ENCODE data around the gene CETP. TPM values are rescaled to one million over a fixed set of nuclear protein-coding genes. Genes with fewer than 3 reads are reported as not detected.

CETP gene
- total RNA-seq, 1 donor from 2014 or later: 0.16 TPM

- Histone ChIP-seq H3K9me3 (replicated peaks) (no peaks in the 10 kb centered on the region), H3K27ac (replicated peaks) (no peak overlapping the region)
- intact Hi-C loops (cut with micrococcal nuclease): no loop called here
Measured at GRCh38 chr16:56980792-56981724, 19.3 kb downstream of the CETP start.

DNA sequence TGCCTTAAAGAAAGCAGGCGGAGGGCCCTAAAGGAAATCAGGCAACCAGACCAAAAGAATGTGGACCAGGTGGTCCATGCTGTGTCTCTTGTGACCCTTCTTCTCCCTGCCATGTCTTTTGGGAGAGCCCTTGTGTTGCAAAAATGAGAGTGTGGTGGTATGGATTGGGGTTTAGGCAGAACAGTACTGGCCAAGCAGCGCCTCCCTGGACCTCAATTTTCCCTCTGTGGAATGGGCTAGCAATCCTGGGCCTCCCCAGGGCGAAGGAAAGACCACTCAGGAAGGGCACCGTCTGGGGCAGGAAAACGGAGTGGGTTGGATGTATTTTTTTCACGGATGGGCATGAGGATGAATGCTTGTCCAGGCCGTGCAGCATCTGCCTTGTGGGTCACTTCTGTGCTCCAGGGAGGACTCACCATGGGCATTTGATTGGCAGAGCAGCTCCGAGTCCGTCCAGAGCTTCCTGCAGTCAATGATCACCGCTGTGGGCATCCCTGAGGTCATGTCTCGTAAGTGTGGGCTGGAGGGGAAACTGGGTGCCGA lies 20.1 kb downstream of the CETP start:
- TF ChIP-seq CTCF (IDR thresholded peaks at IDR 0.05; ENCODE audit: borderline replicate concordance): no peak
- no peak overlapping the region for H3K4me3 ChIP-seq
- H3K9me3 ChIP-seq (replicated peaks): no peaks in the 10 kb centered on the region
- no peaks in the 10 kb centered on the region for H3K36me3 ChIP-seq
- DNase-seq: no peak
- no peak overlapping the region for H3K27ac ChIP-seq (replicated peaks)
- no peaks in the 10 kb centered on the region for H3K27me3 ChIP-seq (ENCODE audit: low read depth)
- intact Hi-C loops (cut with micrococcal nuclease): no loop called here
- H3K4me1 ChIP-seq: peaks cover 36% of the 10 kb centered on the region

More at GRCh38 chr16:56980792-56981724, 19.3 kb downstream of the CETP start:
- H3K4me3 ChIP-seq: no peak overlapping the region
- peaks cover 28% of the 10 kb centered on the region for H3K4me1 ChIP-seq
- no peaks in the 10 kb centered on the region for H3K36me3 ChIP-seq
- no peaks in the 10 kb centered on the region for H3K27me3 ChIP-seq (ENCODE audit: low read depth)
- TF ChIP-seq CTCF (IDR thresholded peaks at IDR 0.05; ENCODE audit: borderline replicate concordance): no peak
- DNase-seq: no peak

GRCh38 chr16:56982695-56983094 lies 20.9 kb downstream of the CETP start:
- intact Hi-C loops (cut with micrococcal nuclease): no loop called here
- no peak for TF ChIP-seq CTCF (IDR thresholded peaks at IDR 0.05; ENCODE audit: borderline replicate concordance)
- Histone ChIP-seq H3K4me3 (no peak overlapping the region), H3K27ac (replicated peaks) (no peak overlapping the region), H3K4me1 (peaks cover 37% of the 10 kb centered on the region), H3K9me3 (replicated peaks) (no peaks in the 10 kb centered on the region), H3K27me3 (ENCODE audit: low read depth) (no peaks in the 10 kb centered on the region), H3K36me3 (no peaks in the 10 kb centered on the region)
- no peak for DNase-seq

DNA sequence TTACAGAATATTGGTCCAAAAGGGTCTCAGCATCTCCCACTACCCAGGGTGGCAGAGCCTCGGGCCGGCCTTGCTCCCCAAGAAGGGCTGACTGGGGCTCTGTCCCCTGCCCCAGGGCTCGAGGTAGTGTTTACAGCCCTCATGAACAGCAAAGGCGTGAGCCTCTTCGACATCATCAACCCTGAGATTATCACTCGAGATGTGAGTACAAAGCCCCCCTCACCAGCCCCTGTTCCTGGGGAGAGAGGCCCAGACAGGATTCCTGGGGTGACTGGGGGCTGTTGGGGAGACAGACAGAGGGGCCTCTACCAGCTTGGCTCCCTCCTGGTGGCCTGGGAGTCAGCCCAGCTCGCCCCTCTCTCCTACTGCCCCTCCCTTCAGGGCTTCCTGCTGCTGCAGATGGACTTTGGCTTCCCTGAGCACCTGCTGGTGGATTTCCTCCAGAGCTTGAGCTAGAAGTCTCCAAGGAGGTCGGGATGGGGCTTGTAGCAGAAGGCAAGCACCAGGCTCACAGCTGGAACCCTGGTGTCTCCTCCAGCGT lies 21.5 kb downstream of the CETP start:
- no peak overlapping the region for H3K27ac ChIP-seq (replicated peaks)
- no peaks in the 10 kb centered on the region for H3K9me3 ChIP-seq (replicated peaks)
- intact Hi-C loops (cut with micrococcal nuclease): no loop called here
- no peak for DNase-seq
- peaks cover 41% of the 10 kb centered on the region for H3K4me1 ChIP-seq
- TF ChIP-seq CTCF (IDR thresholded peaks at IDR 0.05; ENCODE audit: borderline replicate concordance): no peak
- H3K4me3 ChIP-seq: no peak overlapping the region
- H3K27me3 ChIP-seq (ENCODE audit: low read depth): no peaks in the 10 kb centered on the region
- H3K36me3 ChIP-seq: no peaks in the 10 kb centered on the region

GRCh38 chr16:56984639-56985038 lies 22.9 kb downstream of the CETP start:
- Histone ChIP-seq H3K9me3 (replicated peaks) (no peaks in the 10 kb centered on the region), H3K36me3 (no peaks in the 10 kb centered on the region), H3K27me3 (ENCODE audit: low read depth) (no peaks in the 10 kb centered on the region), H3K4me3 (no peak overlapping the region), H3K27ac (replicated peaks) (peak overlapping the region; percentile 67), H3K4me1 (peaks cover 55% of the 10 kb centered on the region)
- DNase-seq: no peak
- intact Hi-C loops (cut with micrococcal nuclease): no loop called here
- TF ChIP-seq CTCF (IDR thresholded peaks at IDR 0.05; ENCODE audit: borderline replicate concordance): no peak
